Measurements from ENCODE around the gene FOXK2. TPM values are rescaled to one million over a fixed set of nuclear protein-coding genes. Genes with fewer than 3 reads are reported as not detected.

Gene FOXK2
- total RNA-seq, 1 experiment from 2014 or later, result 57.7 TPM

GRCh38 chr17:82648165-82648668 is 128.7 kb downstream of the FOXK2 start, which contains the start of gene WDR45B (continued):
- TF ChIP-seq ATF2 (CRISPR knock-in tag; IDR thresholded peaks at IDR 0.05; ENCODE audit: borderline replicate concordance, low read depth) (no peak), TP53 (CRISPR knock-in tag; IDR thresholded peaks at IDR 0.05) (0 out of 2 replicates have a peak, but pooled peaks have one; percentile 46), OVOL2 (CRISPR knock-in tag; IDR thresholded peaks at IDR 0.05; ENCODE audit: borderline replicate concordance) (0 out of 2 replicates have a peak, but pooled peaks have one; percentile 26), CREM (CRISPR knock-in tag; IDR thresholded peaks at IDR 0.05) (peak; percentile 30; the same call in 1 of the 2 replicates), ERG (CRISPR knock-in tag; IDR thresholded peaks at IDR 0.05) (no peak), SP1 (CRISPR knock-in tag; conservative IDR thresholded peaks at IDR 0.05) (peak; percentile 67), ZNF671 (CRISPR knock-in tag; IDR thresholded peaks at IDR 0.05) (no peak), ZNF219 (CRISPR knock-in tag; IDR thresholded peaks at IDR 0.05; ENCODE audit: borderline replicate concordance) (no peak), FOXP1 (CRISPR knock-in tag; IDR thresholded peaks at IDR 0.05; ENCODE audit: borderline replicate concordance) (0 out of 2 replicates have a peak, but pooled peaks have one; percentile 39), E2F1 (CRISPR knock-in tag; IDR thresholded peaks at IDR 0.05) (no peak), RORB (CRISPR knock-in tag; IDR thresholded peaks at IDR 0.05) (no peak), ATF1 (CRISPR knock-in tag; IDR thresholded peaks at IDR 0.05) (0 out of 2 replicates have a peak, but pooled peaks have one; percentile 56), MXD4 (CRISPR knock-in tag; IDR thresholded peaks at IDR 0.05; ENCODE audit: borderline replicate concordance) (no peak), IRF2 (CRISPR knock-in tag; IDR thresholded peaks at IDR 0.05; ENCODE audit: borderline replicate concordance, low read depth) (no peak), FOXK1 (CRISPR knock-in tag; IDR thresholded peaks at IDR 0.05) (peak; percentile 87), ETV6 (CRISPR knock-in tag; IDR thresholded peaks at IDR 0.05) (0 out of 2 replicates have a peak, but pooled peaks have one; percentile 70), NR1H2 (CRISPR knock-in tag; IDR thresholded peaks at IDR 0.05) (no peak), SOX15 (CRISPR knock-in tag; IDR thresholded peaks at IDR 0.05) (no peak), E2F5 (CRISPR knock-in tag; IDR thresholded peaks at IDR 0.05) (peak; percentile 58; the same call in 1 of the 2 replicates), CBFB (CRISPR knock-in tag; IDR thresholded peaks at IDR 0.05; ENCODE audit: low read depth) (peak; percentile 58; the same call in 1 of the 2 replicates), STAT6 (CRISPR knock-in tag; conservative IDR thresholded peaks at IDR 0.05; ENCODE audit: low read depth) (no peak), NFE2L1 (CRISPR knock-in tag; IDR thresholded peaks at IDR 0.05) (no peak), PRDM15 (CRISPR knock-in tag; IDR thresholded peaks at IDR 0.05) (no peak), ZNF232 (CRISPR knock-in tag; IDR thresholded peaks at IDR 0.05) (peak; percentile 71; the same call in 1 of the 2 replicates), ESRRA (CRISPR knock-in tag; IDR thresholded peaks at IDR 0.05; ENCODE audit: borderline replicate concordance) (0 out of 2 replicates have a peak, but pooled peaks have one; percentile 56)
- TF ChIP-seq, protein P1, sequence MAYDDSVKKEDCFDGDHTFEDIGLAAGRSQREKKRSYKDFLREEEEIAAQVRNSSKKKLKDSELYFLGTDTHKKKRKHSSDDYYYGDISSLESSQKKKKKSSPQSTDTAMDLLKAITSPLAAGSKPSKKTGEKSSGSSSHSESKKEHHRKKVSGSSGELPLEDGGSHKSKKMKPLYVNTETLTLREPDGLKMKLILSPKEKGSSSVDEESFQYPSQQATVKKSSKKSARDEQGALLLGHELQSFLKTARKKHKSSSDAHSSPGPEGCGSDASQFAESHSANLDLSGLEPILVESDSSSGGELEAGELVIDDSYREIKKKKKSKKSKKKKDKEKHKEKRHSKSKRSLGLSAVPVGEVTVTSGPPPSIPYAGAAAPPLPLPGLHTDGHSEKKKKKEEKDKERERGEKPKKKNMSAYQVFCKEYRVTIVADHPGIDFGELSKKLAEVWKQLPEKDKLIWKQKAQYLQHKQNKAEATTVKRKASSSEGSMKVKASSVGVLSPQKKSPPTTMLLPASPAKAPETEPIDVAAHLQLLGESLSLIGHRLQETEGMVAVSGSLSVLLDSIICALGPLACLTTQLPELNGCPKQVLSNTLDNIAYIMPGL (CRISPR knock-in tag; IDR thresholded peaks at IDR 0.05), result peak; percentile 83

Data from WTC11 (cell line).